Kidney epithelial cell (primary cell): ENCODE results near the gene TIMP2. TPM values are rescaled to one million over a fixed set of nuclear protein-coding genes. Genes with fewer than 3 reads are reported as not detected.
"Not testable (repeated sequence)": the region's sequence is repeated elsewhere in the genome, so short reads cannot be mapped to it uniquely, and the experiment has no call there.

Source experiments
- DNase-seq: peaks from one replicate; pipeline ENCODE4 v3.0.0-alpha.2; 2010; ENCODE audit warnings: low read depth
- H3K27me3 ChIP-seq: 2 replicates; pipeline ENCODE4 v1.6.0; 2011; ENCODE audit warnings: low read length; ENCODE audit not compliant: control insufficient read depth, insufficient read depth
- H3K36me3 ChIP-seq: 2 replicates; pipeline ENCODE4 v1.5.1; 2011; ENCODE audit warnings: low read length; ENCODE audit not compliant: control insufficient read depth, insufficient read depth
- H3K4me3 ChIP-seq: 2 replicates; pipeline ENCODE4 v1.5.1; 2011; ENCODE audit warnings: low read depth, mild to moderate bottlenecking, control low read depth, low read length
- CTCF ChIP-seq: IDR thresholded peaks from 2 replicates; pipeline ENCODE4 v1.5.1; 2011; ENCODE audit warnings: mild to moderate bottlenecking, moderate library complexity, low read length, control low read depth, inconsistent platforms; ENCODE audit not compliant: insufficient read depth, poor library complexity, severe bottlenecking
- total RNA-seq: library from RNA; depleted of rRNA; stranded (reverse); fragments of >200 nt; gene quantifications from 2 replicates; pipeline ENCODE4 v1.2.3, GENCODE V29; 2015

Gene TIMP2
- total RNA-seq, 1 donor from 2014 or later, result 130 TPM

GRCh38 chr17:78946131-78946530, 20.9 kb upstream of the TIMP2 start:
- no peak for TF ChIP-seq CTCF
- no peak for DNase-seq

GRCh38 chr17:78945455-78945854, 20.3 kb upstream of the TIMP2 start:
- H3K27me3 ChIP-seq, H3K36me3 ChIP-seq, DNase-seq, H3K4me3 ChIP-seq: not testable (repeated sequence)

More at GRCh38 chr17:78946131-78946530, 20.9 kb upstream of the TIMP2 start:
- H3K4me3 ChIP-seq, result no peak overlapping the region
- no peaks in the 10 kb centered on the region for H3K27me3 ChIP-seq
- H3K36me3 ChIP-seq, result no peaks in the 10 kb centered on the region

- Histone ChIP-seq H3K27me3 (no peaks in the 10 kb centered on the region), H3K4me3 (no peak overlapping the region), H3K36me3 (no peaks in the 10 kb centered on the region)
- no peak for TF ChIP-seq CTCF
- DNase-seq, result no peak
These were observed 19.8 kb upstream of the TIMP2 start for GRCh38 chr17:78944956-78945355.

GRCh38 chr17:78944026-78944425, 18.8 kb upstream of the TIMP2 start:
- DNase-seq, result no peak
- H3K27me3 ChIP-seq, result no peaks in the 10 kb centered on the region
- no peak overlapping the region for H3K4me3 ChIP-seq
- no peak for TF ChIP-seq CTCF
- no peaks in the 10 kb centered on the region for H3K36me3 ChIP-seq

DNA sequence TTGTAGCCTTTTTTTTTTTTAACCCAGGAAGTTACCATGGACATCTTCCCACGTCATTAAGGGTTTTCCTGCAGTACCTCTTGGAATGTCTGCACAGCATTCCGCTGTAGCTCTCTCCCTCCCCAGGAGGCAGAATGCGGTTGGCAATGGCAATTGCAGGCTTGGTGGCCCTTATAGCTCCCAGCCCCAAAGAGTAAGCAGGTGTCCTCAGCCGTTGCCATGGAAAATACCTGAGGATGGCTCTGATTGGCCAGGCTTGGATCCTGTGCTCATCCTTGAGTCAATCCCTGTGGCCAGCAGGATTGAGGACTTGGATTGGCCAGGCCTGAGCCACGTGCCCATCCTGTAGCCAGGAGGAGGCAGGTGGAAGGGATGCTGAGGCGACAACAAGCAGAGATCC, 15.5 kb upstream of the TIMP2 start:
- DNase-seq, result no peak
- TF ChIP-seq CTCF, result no peak
- Histone ChIP-seq H3K27me3 (no peaks in the 10 kb centered on the region), H3K4me3 (no peak overlapping the region), H3K36me3 (no peaks in the 10 kb centered on the region)

GRCh38 chr17:78940258-78940657, 15.1 kb upstream of the TIMP2 start:
- Histone ChIP-seq H3K4me3 (no peak overlapping the region), H3K27me3 (no peaks in the 10 kb centered on the region), H3K36me3 (no peaks in the 10 kb centered on the region)
- no peak for TF ChIP-seq CTCF
- no peak for DNase-seq
